LNCAP (cell line): ENCODE measurements around the gene GABBR2.

Experiments
- CTCF ChIP-seq: fragments of 450-650 bp; IDR thresholded peaks from 2 replicates; pipeline ENCODE4 v1.5.1; 2017; ENCODE audit warnings: mild to moderate bottlenecking

The GABBR2 gene

GRCh38 chr9:98373609-98374008 lies 335.1 kb downstream of the GABBR2 start:
- TF ChIP-seq CTCF: no peak

GRCh38 chr9:98372077-98372836 lies 336.5 kb downstream of the GABBR2 start:
- TF ChIP-seq CTCF: no peak

- no peak for TF ChIP-seq CTCF
These were observed 337.8 kb downstream of the GABBR2 start for GRCh38 chr9:98370976-98371315.

GRCh38 chr9:98370300-98370975 lies 338.3 kb downstream of the GABBR2 start:
- TF ChIP-seq CTCF: no peak

- TF ChIP-seq CTCF: no peak
These were observed 338.8 kb downstream of the GABBR2 start for GRCh38 chr9:98369896-98370295.

GRCh38 chr9:98369471-98369870 lies 339.3 kb downstream of the GABBR2 start:
- TF ChIP-seq CTCF: no peak

- TF ChIP-seq CTCF: no peak
These were observed 339.7 kb downstream of the GABBR2 start for GRCh38 chr9:98369066-98369425.
